Astrocyte (in vitro differentiated cells and primary cell): ENCODE data around the gene LRMDA.

ENCODE experiments used
- EZH2 ChIP-seq: IDR thresholded peaks from 2 replicates; pipeline ENCODE4 v1.6.1; 2012; ENCODE audit warnings: mild to moderate bottlenecking, low read length, inconsistent platforms; ENCODE audit not compliant: insufficient read depth
- TF ChIP-seq, protein P1 (sequence below): IDR thresholded peaks from 2 replicates; pipeline ENCODE4 v1.5.1; 2011; ENCODE audit warnings: low read depth, mild to moderate bottlenecking, inconsistent platforms, low read length, moderate library complexity; ENCODE audit not compliant: insufficient read depth

DNA sequence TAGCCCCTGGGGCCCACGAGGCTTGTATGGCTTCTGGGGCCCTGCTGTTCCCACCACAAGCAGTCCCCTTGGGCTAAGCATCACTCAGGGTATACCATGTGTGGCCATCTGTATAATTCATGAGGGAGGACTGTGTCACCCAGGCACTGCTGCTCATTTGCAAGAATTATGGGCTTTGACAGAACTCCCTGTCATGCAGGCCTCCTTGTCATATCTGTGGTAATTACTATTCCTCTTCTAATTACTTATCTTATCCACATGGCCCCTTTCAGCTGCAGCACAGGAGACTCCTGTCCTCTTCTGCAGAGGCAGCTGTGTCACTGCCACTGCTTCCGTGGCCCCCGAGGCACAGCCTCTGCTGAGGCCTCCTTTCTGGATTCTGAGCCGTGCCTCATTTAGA lies 46.3 kb downstream of the LRMDA start:
- TF ChIP-seq, protein P1, sequence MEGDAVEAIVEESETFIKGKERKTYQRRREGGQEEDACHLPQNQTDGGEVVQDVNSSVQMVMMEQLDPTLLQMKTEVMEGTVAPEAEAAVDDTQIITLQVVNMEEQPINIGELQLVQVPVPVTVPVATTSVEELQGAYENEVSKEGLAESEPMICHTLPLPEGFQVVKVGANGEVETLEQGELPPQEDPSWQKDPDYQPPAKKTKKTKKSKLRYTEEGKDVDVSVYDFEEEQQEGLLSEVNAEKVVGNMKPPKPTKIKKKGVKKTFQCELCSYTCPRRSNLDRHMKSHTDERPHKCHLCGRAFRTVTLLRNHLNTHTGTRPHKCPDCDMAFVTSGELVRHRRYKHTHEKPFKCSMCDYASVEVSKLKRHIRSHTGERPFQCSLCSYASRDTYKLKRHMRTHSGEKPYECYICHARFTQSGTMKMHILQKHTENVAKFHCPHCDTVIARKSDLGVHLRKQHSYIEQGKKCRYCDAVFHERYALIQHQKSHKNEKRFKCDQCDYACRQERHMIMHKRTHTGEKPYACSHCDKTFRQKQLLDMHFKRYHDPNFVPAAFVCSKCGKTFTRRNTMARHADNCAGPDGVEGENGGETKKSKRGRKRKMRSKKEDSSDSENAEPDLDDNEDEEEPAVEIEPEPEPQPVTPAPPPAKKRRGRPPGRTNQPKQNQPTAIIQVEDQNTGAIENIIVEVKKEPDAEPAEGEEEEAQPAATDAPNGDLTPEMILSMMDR, result no peak
- TF ChIP-seq EZH2, result no peak
